ENCODE measurements around the gene MS4A6A. TPM values are rescaled to one million over a fixed set of nuclear protein-coding genes. Genes with fewer than 3 reads are reported as not detected.
"Not testable (repeated sequence)": the region's sequence is repeated elsewhere in the genome, so short reads cannot be mapped to it uniquely, and the experiment has no call there.

The MS4A6A gene
- total RNA-seq, 2 donors from 2014 or later: 111 to 162 TPM

DNA sequence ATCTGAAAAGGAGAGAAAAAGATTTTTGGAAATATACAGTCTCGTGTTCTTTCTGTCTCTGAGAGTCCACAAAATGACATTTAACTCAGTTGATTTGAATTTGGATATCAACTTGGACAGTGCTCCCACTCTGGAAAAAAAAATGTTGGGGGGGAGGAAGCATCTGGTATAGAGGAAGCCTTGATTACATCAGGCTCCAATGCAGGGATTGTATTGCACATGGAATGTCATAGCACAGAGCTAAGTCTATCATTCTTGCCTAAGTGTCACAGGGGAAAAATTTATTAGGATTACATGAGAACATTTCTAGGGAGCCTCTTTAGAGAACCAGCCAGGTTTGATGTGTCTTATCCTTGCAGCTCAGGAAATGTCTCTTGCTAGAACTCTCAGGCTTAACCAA, 23.0 kb downstream of the MS4A6A start:
- ATAC-seq (ENCODE audit: insufficient number of reproducible peaks, low FRiP score, low read depth) (no peak), DNase-seq (ENCODE audit: low spot score) (no peak)
- no peaks in the 10 kb centered on the region for H3K9me3 ChIP-seq
- H3K27ac ChIP-seq: no peak overlapping the region
- TF ChIP-seq, protein P1, sequence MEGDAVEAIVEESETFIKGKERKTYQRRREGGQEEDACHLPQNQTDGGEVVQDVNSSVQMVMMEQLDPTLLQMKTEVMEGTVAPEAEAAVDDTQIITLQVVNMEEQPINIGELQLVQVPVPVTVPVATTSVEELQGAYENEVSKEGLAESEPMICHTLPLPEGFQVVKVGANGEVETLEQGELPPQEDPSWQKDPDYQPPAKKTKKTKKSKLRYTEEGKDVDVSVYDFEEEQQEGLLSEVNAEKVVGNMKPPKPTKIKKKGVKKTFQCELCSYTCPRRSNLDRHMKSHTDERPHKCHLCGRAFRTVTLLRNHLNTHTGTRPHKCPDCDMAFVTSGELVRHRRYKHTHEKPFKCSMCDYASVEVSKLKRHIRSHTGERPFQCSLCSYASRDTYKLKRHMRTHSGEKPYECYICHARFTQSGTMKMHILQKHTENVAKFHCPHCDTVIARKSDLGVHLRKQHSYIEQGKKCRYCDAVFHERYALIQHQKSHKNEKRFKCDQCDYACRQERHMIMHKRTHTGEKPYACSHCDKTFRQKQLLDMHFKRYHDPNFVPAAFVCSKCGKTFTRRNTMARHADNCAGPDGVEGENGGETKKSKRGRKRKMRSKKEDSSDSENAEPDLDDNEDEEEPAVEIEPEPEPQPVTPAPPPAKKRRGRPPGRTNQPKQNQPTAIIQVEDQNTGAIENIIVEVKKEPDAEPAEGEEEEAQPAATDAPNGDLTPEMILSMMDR (IDR thresholded peaks at IDR 0.05): no peak
- H3K4me1 ChIP-seq (ENCODE audit: control insufficient read depth in 1 of 2, low read depth in 2 of 2): no peaks in the 10 kb centered on the region
- H3K36me3 ChIP-seq: no peaks in the 10 kb centered on the region
- no peak overlapping the region for H3K4me3 ChIP-seq
- H3K27me3 ChIP-seq (replicated peaks; ENCODE audit: insufficient read depth): no peaks in the 10 kb centered on the region

DNA sequence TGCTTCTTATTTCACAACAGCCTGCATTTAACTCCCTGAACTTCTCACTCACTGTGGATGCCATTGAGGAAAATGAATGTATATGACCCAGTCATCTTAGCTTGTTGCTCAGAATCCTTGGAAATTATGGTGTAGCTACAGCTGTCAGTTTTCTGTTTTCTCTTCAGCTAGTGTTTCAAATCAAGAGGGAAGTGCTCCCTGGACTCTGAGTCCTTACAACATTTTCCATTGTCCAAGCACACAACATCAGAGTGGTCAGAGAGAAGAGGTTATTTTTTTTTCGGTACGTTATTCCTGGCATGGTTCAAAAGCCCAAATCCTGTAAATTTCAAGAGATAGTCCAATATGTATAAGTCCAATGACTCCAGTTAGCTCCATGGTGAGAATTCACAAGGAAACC, 23.6 kb downstream of the MS4A6A start:
- no peaks in the 10 kb centered on the region for H3K27me3 ChIP-seq (replicated peaks; ENCODE audit: insufficient read depth)
- no peaks in the 10 kb centered on the region for H3K9me3 ChIP-seq
- DNase-seq (ENCODE audit: low spot score) (no peak), ATAC-seq (ENCODE audit: insufficient number of reproducible peaks, low FRiP score, low read depth) (no peak)
- H3K27ac ChIP-seq: no peak overlapping the region
- H3K4me3 ChIP-seq: no peak overlapping the region
- no peaks in the 10 kb centered on the region for H3K36me3 ChIP-seq
- TF ChIP-seq, protein P1 (IDR thresholded peaks at IDR 0.05): no peak
- no peaks in the 10 kb centered on the region for H3K4me1 ChIP-seq (ENCODE audit: control insufficient read depth in 1 of 2, low read depth in 2 of 2)

DNA sequence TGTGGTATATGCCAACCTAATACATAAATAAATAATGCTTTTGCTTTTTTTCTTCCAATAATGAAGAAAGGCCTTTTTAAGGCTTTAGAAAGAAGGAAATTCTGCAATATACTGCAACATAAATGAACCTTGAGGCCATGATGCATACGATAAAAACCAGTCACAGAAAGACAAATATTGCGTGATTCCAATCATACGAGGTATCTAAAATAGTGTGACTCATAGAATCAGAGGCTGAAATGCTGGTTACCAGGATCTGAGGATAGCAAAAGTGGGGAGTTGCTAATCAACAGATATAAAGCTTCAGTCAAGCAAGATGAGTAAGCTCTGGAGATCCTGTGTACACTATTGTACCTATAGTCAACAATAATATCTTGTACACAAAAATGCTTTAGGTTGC, 24.2 kb downstream of the MS4A6A start:
- no peaks in the 10 kb centered on the region for H3K36me3 ChIP-seq
- no peak overlapping the region for H3K4me3 ChIP-seq
- H3K27me3 ChIP-seq (replicated peaks; ENCODE audit: insufficient read depth): no peaks in the 10 kb centered on the region
- H3K4me1 ChIP-seq (ENCODE audit: control insufficient read depth in 1 of 2, low read depth in 2 of 2): no peaks in the 10 kb centered on the region
- DNase-seq (ENCODE audit: low spot score) (no peak), ATAC-seq (ENCODE audit: insufficient number of reproducible peaks, low FRiP score, low read depth) (no peak)
- H3K9me3 ChIP-seq: no peaks in the 10 kb centered on the region
- TF ChIP-seq, protein P1 (IDR thresholded peaks at IDR 0.05): no peak
- H3K27ac ChIP-seq: no peak overlapping the region

DNA sequence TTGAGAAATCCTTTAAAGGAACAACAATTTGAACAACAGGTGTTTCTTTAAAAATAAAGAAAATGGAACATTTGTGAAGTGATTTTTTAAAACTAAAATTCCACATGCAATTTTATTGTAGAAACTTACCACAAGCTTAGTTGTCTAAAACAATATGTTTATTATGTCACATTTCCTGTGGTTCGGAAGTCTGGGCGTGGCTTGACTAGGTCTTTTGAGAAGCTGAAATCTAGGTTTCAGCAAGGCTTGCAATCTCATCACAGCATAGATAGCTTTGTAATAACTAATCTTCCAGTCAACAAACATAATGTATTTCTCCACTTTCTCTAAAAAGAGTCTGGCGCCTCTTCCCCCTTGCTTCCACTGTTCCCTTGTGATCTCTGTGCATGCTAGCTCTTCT, 27.0 kb downstream of the MS4A6A start:
- Histone ChIP-seq H3K9me3 (no peaks in the 10 kb centered on the region), H3K36me3 (no peaks in the 10 kb centered on the region), H3K27ac (no peak overlapping the region), H3K27me3 (replicated peaks; ENCODE audit: insufficient read depth) (no peaks in the 10 kb centered on the region), H3K4me3 (no peak overlapping the region), H3K4me1 (ENCODE audit: control insufficient read depth in 1 of 2, low read depth in 2 of 2) (no peaks in the 10 kb centered on the region)
- TF ChIP-seq, protein P1 (IDR thresholded peaks at IDR 0.05): no peak
- ATAC-seq (ENCODE audit: insufficient number of reproducible peaks, low FRiP score, low read depth) (no peak), DNase-seq (ENCODE audit: low spot score) (no peak)

DNA sequence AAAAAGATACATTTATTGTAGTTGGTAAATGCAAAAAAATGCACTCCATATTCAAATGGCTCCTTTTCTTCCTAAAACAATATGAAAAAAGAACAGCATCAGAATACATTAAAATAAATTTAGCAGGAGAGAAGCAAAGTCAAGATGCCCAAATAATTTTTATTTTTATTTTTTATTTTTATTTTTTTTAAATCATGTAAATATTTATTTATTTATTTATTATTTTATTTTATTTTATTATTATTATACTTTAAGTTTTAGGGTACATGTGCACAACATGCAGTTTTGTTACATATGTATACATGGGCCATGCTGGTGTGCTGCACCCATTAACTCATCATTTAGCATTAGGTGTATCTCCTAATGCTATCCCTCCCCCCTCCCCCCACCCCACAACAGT, 30.2 kb downstream of the MS4A6A start:
- not testable (repeated sequence) for ATAC-seq (ENCODE audit: insufficient number of reproducible peaks, low FRiP score, low read depth); H3K36me3 ChIP-seq; H3K27me3 ChIP-seq (replicated peaks; ENCODE audit: insufficient read depth); H3K4me1 ChIP-seq (ENCODE audit: control insufficient read depth in 1 of 2, low read depth in 2 of 2); DNase-seq (ENCODE audit: low spot score); H3K4me3 ChIP-seq; H3K27ac ChIP-seq; H3K9me3 ChIP-seq

DNA sequence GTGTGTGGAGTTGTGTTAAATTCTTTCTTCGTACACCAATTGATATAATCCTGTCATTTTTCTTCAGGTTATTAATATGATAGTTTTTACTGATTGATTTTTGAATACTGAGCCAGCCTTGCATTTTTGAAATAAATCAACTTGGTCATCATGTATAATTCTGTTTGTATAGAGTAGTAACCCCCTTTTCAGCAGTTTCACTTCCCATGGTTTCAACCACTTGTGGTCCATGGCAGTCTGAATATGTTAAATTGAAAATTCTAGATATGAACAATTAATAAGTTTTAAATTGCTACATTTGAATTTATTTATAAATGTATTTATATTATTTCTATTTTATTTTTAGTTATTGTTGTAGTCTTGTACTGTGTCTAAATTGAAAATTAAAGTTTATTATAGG, 32.6 kb downstream of the MS4A6A start:
- Histone ChIP-seq H3K27me3 (replicated peaks; ENCODE audit: insufficient read depth) (no peaks in the 10 kb centered on the region), H3K9me3 (no peaks in the 10 kb centered on the region), H3K4me3 (no peak overlapping the region), H3K4me1 (ENCODE audit: control insufficient read depth in 1 of 2, low read depth in 2 of 2) (no peaks in the 10 kb centered on the region), H3K27ac (no peak overlapping the region), H3K36me3 (no peaks in the 10 kb centered on the region)
- ATAC-seq (ENCODE audit: insufficient number of reproducible peaks, low FRiP score, low read depth) (no peak), DNase-seq (ENCODE audit: low spot score) (no peak)
- TF ChIP-seq, protein P1 (IDR thresholded peaks at IDR 0.05): no peak

Data from thoracic aorta (tissue), 2 donors.